GM18502 (cell line): ENCODE data around the gene OBP2B.
"Not testable (repeated sequence)": the region's sequence is repeated elsewhere in the genome, so short reads cannot be mapped to it uniquely, and the experiment has no call there.

Experiments used
- ATAC-seq: cut with Tn5 transposase; IDR thresholded peaks from one replicate; pipeline ENCODE4 v1.9.1; 2021; ENCODE audit warnings: mild to moderate bottlenecking; ENCODE audit not compliant: unreplicated experiment, poor library complexity

The OBP2B gene

DNA sequence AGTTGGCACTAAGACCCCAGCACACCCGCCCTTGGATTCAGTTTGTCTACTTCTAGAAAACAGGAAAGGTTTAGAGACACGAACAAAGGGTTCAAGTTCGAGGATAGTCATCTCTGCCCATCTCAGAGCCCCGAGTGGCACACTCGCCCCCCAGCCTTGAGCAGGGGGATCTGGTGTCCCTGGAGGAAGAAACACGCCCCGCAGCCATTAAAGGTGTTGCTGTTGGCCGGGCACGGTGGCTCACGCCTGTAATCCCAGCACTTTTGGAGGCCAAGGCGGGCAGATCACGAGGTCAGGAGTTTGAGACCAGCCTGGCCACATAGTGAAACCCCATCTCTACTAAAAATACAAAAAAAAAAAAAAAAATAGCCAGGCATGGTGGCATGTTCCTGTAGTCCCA, 39.4 kb downstream of the OBP2B start:
- ATAC-seq, result not testable (repeated sequence)

DNA sequence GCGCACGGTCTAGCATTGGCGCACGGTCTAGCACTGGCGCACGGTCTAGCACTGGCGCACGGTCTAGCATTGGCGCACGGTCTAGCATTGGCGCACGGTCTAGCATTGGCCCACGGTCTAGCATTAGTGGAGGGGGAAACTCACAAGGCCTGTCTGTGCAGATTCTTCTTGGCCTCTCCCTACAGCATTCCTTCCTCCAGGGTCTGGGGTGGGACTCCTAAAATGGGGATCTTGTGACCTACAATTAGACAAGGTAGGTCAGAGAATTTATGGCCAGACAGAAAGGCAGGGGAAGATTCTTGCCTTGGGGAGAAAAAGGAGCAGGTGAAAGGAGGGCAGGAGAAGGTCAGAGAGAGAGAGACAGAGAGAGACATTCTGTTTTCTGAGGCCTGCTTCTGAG, 39.9 kb downstream of the OBP2B start:
- no peak for ATAC-seq

GRCh38 chr9:133168432-133168831, 40.6 kb downstream of the OBP2B start:
- no peak for ATAC-seq

DNA sequence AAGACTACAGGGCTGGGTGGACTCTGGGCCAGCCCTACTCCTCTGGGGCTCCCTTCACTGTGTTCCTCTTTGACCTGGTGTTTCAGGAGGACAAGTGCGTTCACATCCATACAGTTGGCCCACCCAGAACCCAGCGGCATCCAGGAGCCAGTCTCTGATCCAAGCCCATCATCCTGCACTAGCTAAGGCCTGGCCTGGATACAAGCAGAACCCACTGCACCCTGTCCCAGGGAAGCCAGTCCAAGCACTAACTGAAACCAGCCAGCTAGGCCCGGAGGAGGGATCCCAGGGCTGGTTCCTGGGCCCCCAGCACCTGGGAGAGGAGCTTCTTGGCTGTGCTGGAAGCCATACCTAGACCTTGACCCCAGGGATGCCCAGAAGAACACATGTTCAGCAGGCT, 41.3 kb downstream of the OBP2B start:
- ATAC-seq, result no peak

- no peak for ATAC-seq
Measured at GRCh38 chr9:133167096-133167730, 41.8 kb downstream of the OBP2B start.

- ATAC-seq, result no peak
Measured at GRCh38 chr9:133166392-133166791, 42.7 kb downstream of the OBP2B start.

- ATAC-seq, result no peak
Measured at GRCh38 chr9:133165452-133165730, 43.7 kb downstream of the OBP2B start.

GRCh38 chr9:133164191-133164590, 44.9 kb downstream of the OBP2B start:
- ATAC-seq, result no peak

DNA sequence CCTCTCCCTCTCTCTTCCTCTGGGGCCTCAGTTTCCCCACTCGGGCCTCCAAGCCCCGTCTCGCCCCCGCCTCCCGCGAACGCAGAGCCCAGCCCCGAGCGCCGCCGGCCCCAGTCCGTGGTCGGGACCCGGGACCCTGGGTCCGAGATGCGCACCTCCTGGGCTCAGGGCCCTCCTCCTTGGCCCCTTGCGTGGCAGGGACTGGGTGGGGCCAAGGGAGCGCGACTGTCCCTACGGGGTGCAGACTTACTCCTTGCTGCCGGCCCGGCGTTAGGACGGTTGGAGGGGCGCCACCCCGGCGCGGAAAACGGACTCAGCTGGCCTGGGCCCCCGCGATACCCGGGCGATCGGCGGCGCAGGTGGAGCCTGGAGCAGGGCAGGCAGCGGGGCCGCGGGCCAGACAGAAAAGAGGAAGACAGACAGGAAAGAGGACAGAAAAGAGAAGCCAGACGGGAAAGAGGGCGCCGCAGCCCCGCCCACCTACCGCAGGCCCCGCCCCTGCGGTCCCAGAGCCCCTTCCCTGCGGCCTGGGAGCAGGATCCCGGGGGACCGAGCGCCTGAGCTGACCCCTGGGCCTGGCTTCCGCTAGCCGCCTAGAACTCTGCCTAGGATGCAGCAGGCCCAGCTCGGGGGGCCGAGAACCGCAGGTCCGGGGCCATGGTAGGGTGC, 45.4 kb downstream of the OBP2B start, which contains the start of gene GBGT1:
Gene GBGT1 (minus strand): TSS at position 411 of the 669 bp plus-strand sequence. CDS start 1,502 bp downstream, outside the sequence.
- ATAC-seq, result peak; percentile 45

- ATAC-seq, result no peak
Measured at GRCh38 chr9:133162861-133163503, 46.1 kb downstream of the OBP2B start.

DNA sequence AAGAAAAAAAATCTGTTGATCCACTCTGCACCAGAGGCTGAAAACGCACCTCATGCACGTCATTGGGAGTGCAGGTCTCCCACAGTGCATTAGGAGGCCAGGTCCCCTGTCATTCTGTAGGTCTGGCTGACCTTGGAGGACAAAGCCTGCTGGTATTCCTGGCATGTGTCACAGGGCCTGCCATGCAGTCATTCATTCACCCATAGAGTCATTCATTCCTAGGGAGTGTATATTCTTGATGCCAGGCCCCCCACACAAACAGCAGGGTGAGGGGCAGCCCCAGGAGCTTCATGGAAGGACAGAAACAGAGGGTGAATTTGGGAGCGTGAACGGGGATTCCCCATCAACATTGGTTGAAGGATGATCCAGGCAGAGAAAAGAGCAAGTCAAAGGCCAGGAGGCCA, 47.5 kb downstream of the OBP2B start:
- no peak for ATAC-seq

DNA sequence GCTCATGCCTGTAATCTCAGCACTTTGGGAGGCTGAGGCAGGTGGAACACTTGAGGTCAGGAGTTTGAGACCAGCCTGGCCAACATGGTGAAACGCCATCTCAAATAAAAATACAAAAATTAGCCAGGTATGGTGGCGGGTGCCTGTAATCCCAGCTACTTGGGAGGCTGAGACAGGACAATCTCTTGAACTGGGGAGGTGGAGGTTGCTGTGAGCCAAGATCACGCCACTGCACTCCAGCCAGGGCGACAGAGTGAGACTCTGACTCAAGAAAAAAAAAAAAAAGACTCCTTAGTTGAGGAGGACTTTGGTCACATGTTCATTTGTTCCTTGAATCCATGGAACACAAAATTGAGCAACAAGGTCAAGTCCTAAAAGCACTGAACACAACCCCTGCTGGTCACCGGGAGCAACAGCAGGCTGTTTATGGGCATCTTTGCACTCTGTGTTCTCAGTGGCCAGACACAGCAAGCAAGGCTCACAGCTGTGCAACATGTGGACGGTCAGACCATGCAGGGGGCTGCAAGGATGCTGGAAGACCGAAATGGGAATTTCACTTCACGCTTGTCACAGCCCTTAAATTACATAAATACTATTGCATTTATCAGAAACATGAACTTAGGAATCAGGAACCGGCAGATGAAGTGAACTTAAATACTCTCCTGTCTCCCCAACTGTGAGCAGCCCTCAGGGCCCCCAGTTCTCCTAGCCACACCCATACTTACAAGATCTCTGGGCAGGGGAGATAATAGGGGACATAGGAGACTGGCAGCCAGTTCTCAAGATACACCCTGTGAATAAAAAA, 48.1 kb downstream of the OBP2B start:
- no peak for ATAC-seq

- ATAC-seq, result no peak
Measured at GRCh38 chr9:133158695-133159094, 50.4 kb downstream of the OBP2B start.
